Measurements from ENCODE around the gene SERHL2.
"Not testable (repeated sequence)": the region's sequence is repeated elsewhere in the genome, so short reads cannot be mapped to it uniquely, and the experiment has no call there.

SERHL2 gene

GRCh38 chr22:42515896-42516295 lies 37.9 kb upstream of the SERHL2 start:
- H3K4me3 ChIP-seq (ENCODE audit: low read depth, low read length) = no peak overlapping the region
- in situ Hi-C loops (cut with HindIII; ENCODE audit: low sequenced_read_pairs) = no loop called here
- TF ChIP-seq, protein P1, sequence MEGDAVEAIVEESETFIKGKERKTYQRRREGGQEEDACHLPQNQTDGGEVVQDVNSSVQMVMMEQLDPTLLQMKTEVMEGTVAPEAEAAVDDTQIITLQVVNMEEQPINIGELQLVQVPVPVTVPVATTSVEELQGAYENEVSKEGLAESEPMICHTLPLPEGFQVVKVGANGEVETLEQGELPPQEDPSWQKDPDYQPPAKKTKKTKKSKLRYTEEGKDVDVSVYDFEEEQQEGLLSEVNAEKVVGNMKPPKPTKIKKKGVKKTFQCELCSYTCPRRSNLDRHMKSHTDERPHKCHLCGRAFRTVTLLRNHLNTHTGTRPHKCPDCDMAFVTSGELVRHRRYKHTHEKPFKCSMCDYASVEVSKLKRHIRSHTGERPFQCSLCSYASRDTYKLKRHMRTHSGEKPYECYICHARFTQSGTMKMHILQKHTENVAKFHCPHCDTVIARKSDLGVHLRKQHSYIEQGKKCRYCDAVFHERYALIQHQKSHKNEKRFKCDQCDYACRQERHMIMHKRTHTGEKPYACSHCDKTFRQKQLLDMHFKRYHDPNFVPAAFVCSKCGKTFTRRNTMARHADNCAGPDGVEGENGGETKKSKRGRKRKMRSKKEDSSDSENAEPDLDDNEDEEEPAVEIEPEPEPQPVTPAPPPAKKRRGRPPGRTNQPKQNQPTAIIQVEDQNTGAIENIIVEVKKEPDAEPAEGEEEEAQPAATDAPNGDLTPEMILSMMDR (IDR thresholded peaks at IDR 0.05; ENCODE audit: low read depth, low read length) = no peak
- DNase-seq (ENCODE audit: low read depth, low spot score) = no peak

GRCh38 chr22:42517103-42517502 lies 36.7 kb upstream of the SERHL2 start:
- in situ Hi-C loops (cut with HindIII; ENCODE audit: low sequenced_read_pairs); H3K4me3 ChIP-seq (ENCODE audit: low read depth, low read length); DNase-seq (ENCODE audit: low read depth, low spot score): not testable (repeated sequence)

- peak overlapping the region; percentile 59 for H3K4me3 ChIP-seq (ENCODE audit: low read depth, low read length)
- in situ Hi-C loops (cut with HindIII; ENCODE audit: low sequenced_read_pairs); DNase-seq (ENCODE audit: low read depth, low spot score): not testable (repeated sequence)
Observed at GRCh38 chr22:42518638-42519524, 34.9 kb upstream of the SERHL2 start.

- TF ChIP-seq, protein P1 (IDR thresholded peaks at IDR 0.05; ENCODE audit: low read depth, low read length) = no peak
- peak within 1 kb of the TSS; percentile 59 for H3K4me3 ChIP-seq (ENCODE audit: low read depth, low read length)
- DNase-seq (ENCODE audit: low read depth, low spot score) = peak; percentile 71
- in situ Hi-C loops (cut with HindIII; ENCODE audit: low sequenced_read_pairs) = no loop called here
Observed at GRCh38 chr22:42519525-42520401, 34.0 kb upstream of the SERHL2 start, which contains the start of gene RRP7A. Gene RRP7A, minus strand, starts transcription at chr22:42519796. Its CDS starts 10 bp downstream, at chr22:42519786.

DNA sequence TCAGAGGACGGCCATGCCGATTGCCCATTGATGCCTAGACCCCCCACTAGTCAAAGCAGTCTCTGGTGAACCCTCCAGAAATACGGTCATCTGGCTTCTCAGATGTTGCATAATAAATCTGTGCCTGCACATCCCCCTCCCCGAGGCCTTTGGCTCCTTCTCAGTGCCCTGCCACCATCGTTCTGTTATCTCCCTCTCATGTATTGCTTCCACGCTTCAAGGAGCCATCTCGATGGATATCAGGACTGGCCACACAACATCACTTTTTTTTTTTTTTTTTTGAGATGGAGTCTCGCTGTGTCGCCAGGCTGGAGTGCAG lies 32.6 kb upstream of the SERHL2 start:
- DNase-seq (ENCODE audit: low read depth, low spot score) = no peak

GRCh38 chr22:42522546-42522945 lies 31.2 kb upstream of the SERHL2 start:
- TF ChIP-seq, protein P1 (IDR thresholded peaks at IDR 0.05; ENCODE audit: low read depth, low read length) = no peak
- no peak for DNase-seq (ENCODE audit: low read depth, low spot score)
- in situ Hi-C loops (cut with HindIII; ENCODE audit: low sequenced_read_pairs) = no loop called here
- no peak overlapping the region for H3K4me3 ChIP-seq (ENCODE audit: low read depth, low read length)

More for the DNA sequence above, 32.6 kb upstream of the SERHL2 start:
- in situ Hi-C loops (cut with HindIII; ENCODE audit: low sequenced_read_pairs) = no loop called here
- TF ChIP-seq, protein P1 (IDR thresholded peaks at IDR 0.05; ENCODE audit: low read depth, low read length) = no peak
- no peak overlapping the region for H3K4me3 ChIP-seq (ENCODE audit: low read depth, low read length)

DNA sequence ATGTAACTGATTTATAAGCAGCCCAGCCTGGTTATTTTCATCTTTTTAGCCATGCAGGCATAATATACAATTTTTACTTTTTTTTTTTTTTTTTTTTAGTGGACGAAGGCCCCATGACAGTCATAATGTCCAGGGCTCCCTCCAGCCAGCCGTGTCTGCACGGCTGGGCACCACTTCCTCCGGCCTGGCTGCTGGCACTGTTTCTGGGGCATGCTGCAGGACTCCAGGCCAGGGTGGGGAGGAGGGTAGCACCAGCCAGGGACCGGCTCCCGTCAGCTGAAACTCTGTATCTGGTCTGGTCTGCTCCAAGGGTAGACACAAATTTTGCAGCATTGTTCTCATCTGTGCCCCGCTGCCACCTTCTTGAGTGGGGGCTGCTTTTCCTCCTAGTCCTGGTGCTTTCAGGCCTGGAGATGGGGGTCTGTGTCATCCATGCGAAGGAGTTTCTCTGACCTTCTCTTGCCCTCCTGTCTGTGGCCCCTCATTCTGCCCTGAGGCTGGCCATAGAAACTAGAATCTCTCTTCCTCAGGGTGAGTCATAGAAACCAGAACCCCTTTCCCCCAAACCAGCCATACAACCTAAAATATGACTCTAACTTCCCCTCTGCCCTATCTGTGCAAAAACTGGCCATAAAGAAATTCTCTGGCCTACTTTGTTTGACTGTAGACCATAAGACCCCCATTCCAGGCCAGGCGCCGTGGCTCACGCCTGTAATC lies 25.0 kb upstream of the SERHL2 start:
- no peak overlapping the region for H3K4me3 ChIP-seq (ENCODE audit: low read depth, low read length)
- TF ChIP-seq, protein P1 (IDR thresholded peaks at IDR 0.05; ENCODE audit: low read depth, low read length) = no peak
- in situ Hi-C loops (cut with HindIII; ENCODE audit: low sequenced_read_pairs) = no loop called here
- no peak for DNase-seq (ENCODE audit: low read depth, low spot score)

GRCh38 chr22:42529435-42529834 lies 24.3 kb upstream of the SERHL2 start:
- in situ Hi-C loops (cut with HindIII; ENCODE audit: low sequenced_read_pairs); H3K4me3 ChIP-seq (ENCODE audit: low read depth, low read length); DNase-seq (ENCODE audit: low read depth, low spot score): not testable (repeated sequence)

DNA sequence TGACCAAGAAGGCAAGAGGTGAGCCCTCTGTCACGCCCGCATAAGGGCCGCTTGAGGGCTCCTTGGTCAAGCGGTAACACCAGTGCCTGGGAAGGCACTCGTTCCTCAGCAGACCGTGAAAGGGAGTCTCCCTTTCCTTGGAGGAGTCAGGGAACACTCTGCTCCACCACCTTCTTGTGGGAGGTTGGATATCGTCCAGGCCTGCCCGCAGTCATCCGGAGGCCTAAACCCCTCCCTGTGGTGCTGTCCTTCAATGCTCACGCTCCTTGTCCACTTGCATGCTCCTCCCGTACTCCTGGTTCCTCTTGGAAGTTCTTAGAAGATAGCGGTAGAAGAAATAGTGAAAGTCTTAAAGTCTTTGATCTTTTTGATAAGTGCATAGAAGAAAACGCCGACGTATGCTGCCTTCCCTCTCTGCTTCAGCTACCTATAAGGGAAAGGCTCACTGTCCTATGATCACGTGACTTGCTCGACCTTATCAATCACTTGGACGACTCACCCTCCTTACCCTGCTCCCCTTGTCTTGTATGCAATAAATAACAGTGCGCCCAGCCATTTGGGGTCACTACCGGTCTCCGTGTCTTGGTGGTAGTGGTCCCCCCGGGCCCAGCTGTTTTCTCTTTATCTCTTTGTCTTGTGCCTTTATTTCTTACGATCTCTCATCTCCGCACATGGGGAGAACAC lies 22.2 kb upstream of the SERHL2 start:
- in situ Hi-C loops (cut with HindIII; ENCODE audit: low sequenced_read_pairs); H3K4me3 ChIP-seq (ENCODE audit: low read depth, low read length); DNase-seq (ENCODE audit: low read depth, low spot score): not testable (repeated sequence)
